HG03558 (cell line): Measurements from ENCODE around the gene SORCS2.

ENCODE experiments used
- ATAC-seq: cut with Tn5 transposase; IDR thresholded peaks from one replicate; pipeline ENCODE4 v1.9.1; 2021; ENCODE audit warnings: moderate number of reproducible peaks; ENCODE audit not compliant: unreplicated experiment; ENCODE audit errors: extremely low read depth

The SORCS2 gene

GRCh38 chr4:7675612-7676320, 483.4 kb downstream of the SORCS2 start:
- no peak for ATAC-seq

GRCh38 chr4:7676398-7676922, 484.1 kb downstream of the SORCS2 start:
- no peak for ATAC-seq

GRCh38 chr4:7677086-7677485, 484.7 kb downstream of the SORCS2 start:
- ATAC-seq, result no peak

- no peak for ATAC-seq
These were observed 485.5 kb downstream of the SORCS2 start for GRCh38 chr4:7677799-7678301.

GRCh38 chr4:7678318-7678852, 486.0 kb downstream of the SORCS2 start:
- no peak for ATAC-seq

GRCh38 chr4:7679406-7680040, 487.2 kb downstream of the SORCS2 start:
- ATAC-seq, result no peak

- no peak for ATAC-seq
These were observed 487.8 kb downstream of the SORCS2 start for GRCh38 chr4:7680106-7680505.

- ATAC-seq, result no peak
These were observed 488.4 kb downstream of the SORCS2 start for GRCh38 chr4:7680731-7681130.

- ATAC-seq, result no peak
These were observed 490.9 kb downstream of the SORCS2 start for GRCh38 chr4:7683126-7683703.

- no peak for ATAC-seq
These were observed 492.0 kb downstream of the SORCS2 start for GRCh38 chr4:7684294-7684693.

- ATAC-seq, result no peak
These were observed 493.9 kb downstream of the SORCS2 start for GRCh38 chr4:7686070-7686870.

- no peak for ATAC-seq
These were observed 494.7 kb downstream of the SORCS2 start for GRCh38 chr4:7687006-7687405.

GRCh38 chr4:7687796-7688195, 495.5 kb downstream of the SORCS2 start:
- no peak for ATAC-seq

GRCh38 chr4:7689773-7690693, 497.7 kb downstream of the SORCS2 start:
- ATAC-seq, result no peak

- no peak for ATAC-seq
These were observed 498.7 kb downstream of the SORCS2 start for GRCh38 chr4:7691061-7691460.

GRCh38 chr4:7691982-7692381, 499.6 kb downstream of the SORCS2 start:
- ATAC-seq, result no peak

- no peak for ATAC-seq
These were observed 500.3 kb downstream of the SORCS2 start for GRCh38 chr4:7692451-7693236.

- no peak for ATAC-seq
These were observed 500.9 kb downstream of the SORCS2 start for GRCh38 chr4:7693237-7693608.
